NCI-H146 (cell line): ENCODE data around the gene CRIP1.

Experiments used
- DNase-seq: peaks from one replicate; lab custom pipeline; 2025; lab: John Stamatoyannopoulos, UW

Gene CRIP1

DNA sequence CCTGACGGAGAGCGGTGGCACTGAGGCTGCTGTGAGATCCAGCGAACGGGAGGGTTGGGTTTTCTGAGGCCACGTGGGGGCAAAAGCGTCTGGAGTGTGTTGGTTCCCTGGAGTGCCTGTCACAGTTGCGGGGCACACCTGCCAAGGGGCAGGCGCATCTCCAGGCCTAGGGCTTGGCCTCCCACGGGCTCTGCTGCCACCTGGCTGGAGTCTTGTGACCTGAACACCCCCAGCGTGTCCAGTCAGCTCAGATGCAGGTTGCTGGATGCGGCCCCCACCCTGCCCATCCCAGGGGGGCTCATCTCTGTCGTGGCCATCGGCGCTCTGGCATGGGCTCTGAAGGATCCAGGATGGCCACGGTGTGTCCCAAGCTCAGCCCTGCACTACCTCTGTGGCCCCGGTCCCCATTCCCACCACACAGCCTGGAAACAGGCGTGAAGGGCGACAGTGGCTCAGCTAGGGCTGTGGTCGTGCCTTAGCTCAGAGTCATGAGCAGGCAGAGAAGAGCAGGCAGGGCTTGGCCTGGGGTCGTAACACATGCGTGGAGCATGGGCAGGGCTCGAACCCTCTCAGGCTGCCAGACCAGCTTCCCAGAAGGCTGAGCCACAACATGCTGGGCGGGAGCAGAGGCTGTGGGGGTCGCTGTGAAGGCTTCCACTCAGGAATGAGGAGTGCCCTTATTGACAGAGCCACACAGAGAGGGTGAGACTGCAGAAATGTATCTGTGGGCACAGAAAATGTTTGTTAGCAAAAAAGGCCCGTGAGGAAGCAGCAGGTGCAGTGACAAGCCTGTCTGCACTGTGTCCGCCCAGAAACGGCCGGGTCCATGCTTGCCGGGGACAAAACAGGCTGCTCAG, 35.6 kb upstream of the CRIP1 start:
- DNase-seq, result no peak

DNA sequence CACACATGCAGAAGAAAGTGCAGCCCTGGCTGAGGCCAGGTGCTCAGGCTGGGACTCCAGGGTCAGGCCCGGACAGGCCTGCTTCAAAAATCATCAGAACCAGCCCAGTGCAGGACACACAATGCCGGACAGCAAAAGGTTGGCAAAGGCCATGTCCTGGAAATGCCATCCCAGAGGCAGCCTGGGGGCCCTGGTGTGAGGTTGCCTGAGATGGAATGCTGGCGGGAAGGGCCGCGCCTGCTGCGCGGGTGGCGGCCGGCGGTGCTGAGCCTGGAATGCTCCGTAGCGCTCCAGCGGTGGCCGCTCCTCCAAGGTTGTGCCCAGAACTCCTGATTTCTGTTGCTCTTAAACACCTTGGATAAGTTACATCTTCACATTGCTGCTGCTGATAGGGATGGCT, 33.7 kb upstream of the CRIP1 start:
- DNase-seq, result no peak

- no peak for DNase-seq
Measured at GRCh38 chr14:105453847-105454246, 32.8 kb upstream of the CRIP1 start.

DNA sequence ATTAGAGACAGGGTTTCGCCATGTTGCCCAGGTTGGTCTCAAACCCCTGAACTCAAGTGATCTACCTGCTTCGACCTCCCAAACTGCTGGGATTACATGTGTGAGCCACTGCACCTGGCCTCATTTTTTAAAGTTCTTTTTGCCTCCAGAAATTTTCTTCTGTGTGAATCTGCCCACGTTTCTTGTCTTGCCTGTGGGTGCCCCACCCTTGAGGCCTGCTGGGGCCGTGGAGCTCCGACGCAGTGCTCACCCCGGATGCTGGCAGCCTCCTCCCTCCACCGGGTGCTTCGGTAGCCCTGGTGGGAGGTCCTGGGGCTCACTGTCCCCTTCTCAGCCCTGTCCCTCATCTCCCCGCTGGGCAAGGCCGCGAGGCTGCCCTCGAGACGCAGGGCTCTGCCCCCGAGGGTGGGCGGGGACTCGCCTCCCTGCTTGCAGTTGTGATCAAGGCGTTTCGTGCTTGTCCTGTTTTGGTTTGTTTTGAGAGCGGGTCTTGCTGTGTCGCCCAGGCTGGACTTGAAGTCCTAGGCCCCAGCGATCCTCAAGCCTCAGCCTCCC, 31.5 kb upstream of the CRIP1 start:
- no peak for DNase-seq

DNA sequence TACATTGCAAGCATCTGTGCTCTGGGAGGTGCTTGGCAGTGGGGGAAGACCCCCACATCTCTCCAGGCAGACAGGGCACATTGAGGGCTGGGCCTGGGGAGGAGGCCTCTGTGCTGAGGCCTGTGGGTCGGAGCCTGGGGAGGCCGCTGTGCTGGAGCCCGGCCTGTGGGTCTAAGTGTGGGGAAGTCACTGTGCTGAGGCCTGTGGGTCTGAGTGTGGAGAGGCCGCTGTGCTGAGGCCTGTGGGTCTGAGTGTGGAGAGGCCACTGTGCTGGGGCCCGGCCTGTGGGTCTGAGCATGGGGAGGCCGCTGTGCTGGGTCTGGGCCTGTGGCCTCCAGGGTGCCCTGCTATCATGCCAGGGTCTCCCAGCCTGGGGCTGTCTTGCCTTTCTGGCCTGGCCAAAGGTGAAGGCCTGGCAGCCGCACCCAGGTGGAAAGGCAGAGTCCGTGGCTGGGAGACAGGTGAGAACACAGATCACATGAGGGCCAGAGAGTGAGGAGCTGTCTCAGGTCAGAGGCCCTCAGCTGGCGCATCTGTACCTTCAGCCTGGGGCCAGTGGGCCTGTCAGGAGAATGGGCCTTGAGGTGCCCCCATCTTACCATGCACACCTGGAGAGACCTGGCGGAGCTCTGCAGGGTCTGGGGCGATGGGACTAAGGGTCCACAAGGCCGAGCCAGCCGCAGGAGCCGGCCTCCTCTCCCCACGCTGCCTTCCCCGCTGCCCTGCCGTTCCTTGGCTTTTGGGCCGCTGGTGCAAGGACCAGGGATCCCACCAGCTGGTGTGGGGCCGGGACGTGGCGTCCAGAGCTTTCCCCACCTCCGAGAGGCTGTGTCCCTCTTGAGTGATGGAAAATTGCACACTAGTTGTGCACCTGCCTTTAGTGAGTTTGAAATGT, 30.7 kb upstream of the CRIP1 start:
- DNase-seq, result no peak

- no peak for DNase-seq
Measured at GRCh38 chr14:105456736-105457617, 29.7 kb upstream of the CRIP1 start.

DNA sequence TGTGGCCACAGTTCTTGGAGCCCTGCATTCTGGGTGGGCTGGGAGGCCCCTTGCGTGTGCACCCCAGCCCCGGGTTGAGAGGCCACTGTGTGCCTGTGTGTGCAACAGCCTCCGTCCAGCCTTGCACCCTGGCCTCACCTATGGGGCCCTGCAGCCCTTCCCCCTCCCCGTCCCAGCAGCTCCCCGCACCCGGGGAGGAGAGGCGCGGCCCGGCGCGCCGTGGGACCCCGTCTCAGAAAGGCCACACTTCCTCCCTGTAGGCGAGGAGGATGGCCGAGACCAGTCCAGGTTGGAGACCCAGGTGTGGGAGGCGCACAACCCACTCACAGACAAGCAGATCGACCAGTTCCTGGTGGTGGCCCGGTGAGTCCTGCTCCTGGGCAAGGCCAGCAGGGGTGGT, 28.7 kb upstream of the CRIP1 start:
- no peak for DNase-seq

DNA sequence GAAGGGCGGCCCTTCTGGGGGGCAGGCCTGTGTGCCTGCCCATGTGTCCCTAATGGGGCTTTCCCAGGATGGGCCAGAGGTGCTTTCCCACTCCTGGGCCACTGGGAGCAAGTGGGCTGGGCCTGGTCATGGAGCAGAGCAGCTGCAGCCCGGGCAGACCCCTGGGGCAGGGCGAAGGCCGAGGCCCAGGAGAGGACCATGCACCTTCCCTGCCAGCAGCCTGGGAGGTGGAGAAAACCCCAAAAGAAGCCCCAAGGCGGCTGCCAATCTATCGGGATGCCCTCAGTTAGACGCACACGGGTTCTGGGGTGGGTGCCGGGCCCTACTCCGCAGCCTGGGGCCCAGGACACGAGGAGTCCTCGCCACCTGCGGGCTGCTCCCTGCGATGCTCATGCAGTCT, 28.1 kb upstream of the CRIP1 start:
- no peak for DNase-seq

GRCh38 chr14:105460116-105460515, 26.6 kb upstream of the CRIP1 start:
- no peak for DNase-seq

- DNase-seq, result no peak
Measured at GRCh38 chr14:105460616-105461015, 26.1 kb upstream of the CRIP1 start.

DNA sequence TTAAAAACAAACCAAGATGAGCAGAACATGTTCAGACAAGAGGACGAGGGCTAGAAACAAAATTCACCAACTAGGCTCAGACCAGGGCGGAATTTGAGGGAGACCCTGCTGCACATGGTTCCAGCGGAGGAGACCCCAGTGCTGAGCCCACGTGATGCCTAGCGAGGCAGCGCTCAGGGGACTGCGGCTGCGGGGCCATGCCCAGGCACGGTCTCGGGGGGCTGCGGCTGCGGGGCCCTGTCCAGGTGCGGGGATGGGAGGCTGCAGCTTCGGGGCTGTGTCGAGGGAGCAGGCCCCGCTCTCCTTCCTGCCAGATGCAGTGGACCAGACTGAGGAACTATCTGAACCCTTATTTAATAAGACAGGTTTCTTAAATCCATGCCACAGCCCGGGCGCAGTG, 24.8 kb upstream of the CRIP1 start:
- DNase-seq, result no peak

- DNase-seq, result no peak
Measured at GRCh38 chr14:105464501-105464900, 22.2 kb upstream of the CRIP1 start.

DNA sequence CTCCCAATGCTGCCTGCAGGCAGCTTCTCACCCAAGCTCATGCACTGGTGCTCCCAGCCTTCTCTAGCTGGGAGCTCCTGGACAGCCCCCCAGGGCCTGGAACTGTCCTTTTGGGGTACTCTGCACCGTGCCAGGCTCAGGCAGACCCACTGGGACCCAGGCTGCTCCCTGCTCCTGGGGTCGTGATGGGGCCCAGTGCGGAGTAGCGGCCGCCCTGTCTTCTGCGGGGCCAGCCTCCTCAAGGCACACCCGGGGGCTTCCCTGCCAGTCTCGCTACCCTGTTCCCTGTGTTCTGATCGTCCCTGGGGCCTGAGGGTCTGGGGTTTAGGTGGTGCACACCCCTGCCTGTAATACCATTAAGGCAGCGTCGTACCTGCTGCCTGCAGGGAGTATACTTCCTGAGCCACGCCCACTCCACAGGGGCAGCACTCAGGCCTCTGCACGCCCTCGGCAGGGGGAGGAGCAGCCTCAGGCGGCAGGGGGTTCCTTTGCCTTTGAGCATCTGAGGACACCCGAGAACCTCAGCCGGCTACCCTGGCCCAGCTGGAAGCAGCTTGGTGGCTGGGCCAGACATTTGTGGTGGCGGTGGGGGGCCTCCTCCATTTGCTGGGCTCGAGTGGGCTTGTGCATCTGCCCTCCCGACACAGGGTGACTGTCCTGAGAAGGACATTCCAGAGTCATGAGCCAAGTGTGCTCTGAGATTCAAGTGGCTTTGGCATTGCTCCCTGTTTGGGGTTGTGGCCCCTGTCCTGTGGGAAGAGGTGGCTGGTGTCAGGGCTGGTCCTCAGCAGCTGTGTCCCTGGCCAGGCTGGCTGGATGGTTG, 21.3 kb upstream of the CRIP1 start:
- no peak for DNase-seq

DNA sequence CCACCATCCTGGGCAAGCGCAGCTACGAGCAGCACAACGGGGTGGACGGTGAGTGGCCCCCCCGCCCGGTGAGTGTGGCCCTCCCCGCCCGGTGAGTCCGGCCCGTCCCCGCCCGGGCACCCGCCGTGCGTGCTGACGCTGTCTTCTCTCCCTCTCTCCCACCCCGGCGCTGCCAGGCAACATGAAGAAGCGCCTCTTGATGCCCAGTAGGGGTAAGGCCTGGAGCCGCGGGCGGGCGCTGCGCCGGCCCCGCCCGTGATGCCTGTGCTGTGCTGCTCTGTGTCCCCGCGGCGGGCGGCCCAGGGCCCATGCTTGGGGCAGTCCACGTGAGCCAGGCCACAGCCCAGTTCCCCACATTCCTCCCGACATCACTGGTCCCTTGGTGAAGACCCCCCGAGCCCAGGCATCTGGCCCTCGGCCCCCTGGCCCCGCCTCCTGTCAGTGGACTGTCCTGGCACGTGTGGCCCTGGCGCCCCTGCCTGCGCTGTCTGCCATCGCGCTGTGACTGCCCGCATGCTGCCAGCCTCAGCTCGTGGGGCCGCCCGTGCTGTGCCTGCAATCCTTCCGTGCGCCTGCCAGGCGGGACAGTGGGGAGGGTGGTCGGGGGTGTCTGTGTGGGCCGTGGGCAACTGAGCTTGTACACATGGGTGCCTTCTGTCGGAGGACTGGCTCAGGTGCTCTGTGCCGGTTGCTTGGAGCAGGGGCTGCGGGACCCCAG, 20.0 kb upstream of the CRIP1 start:
- no peak for DNase-seq

GRCh38 chr14:105467249-105467941, 19.3 kb upstream of the CRIP1 start:
- no peak for DNase-seq

DNA sequence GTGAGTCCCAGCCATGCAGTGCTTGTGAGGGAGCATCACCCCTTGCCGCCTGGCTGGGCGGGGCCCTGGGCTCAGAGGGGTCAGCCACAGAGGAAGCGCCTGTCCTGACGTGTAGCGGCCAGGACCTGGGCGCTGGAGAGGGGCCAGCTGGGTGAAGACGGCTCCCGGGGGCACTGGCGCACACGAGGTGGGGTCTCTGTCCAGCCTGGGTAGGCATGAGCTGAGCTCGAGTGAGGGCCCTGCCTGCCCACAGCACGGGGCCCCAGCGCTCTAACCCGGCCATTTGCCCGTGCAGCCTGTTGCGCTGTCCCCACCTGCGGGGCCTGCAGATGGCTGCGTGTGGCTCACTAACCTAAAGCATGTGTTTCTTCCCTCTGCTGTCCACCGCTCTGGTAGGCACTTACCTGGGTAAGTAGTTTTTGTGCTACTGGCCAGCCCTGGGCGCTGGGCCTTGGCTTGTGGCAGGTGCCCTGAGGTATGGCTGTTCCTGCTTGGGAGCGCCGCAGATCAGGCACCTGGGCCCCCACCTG, 18.7 kb upstream of the CRIP1 start:
- no peak for DNase-seq

DNA sequence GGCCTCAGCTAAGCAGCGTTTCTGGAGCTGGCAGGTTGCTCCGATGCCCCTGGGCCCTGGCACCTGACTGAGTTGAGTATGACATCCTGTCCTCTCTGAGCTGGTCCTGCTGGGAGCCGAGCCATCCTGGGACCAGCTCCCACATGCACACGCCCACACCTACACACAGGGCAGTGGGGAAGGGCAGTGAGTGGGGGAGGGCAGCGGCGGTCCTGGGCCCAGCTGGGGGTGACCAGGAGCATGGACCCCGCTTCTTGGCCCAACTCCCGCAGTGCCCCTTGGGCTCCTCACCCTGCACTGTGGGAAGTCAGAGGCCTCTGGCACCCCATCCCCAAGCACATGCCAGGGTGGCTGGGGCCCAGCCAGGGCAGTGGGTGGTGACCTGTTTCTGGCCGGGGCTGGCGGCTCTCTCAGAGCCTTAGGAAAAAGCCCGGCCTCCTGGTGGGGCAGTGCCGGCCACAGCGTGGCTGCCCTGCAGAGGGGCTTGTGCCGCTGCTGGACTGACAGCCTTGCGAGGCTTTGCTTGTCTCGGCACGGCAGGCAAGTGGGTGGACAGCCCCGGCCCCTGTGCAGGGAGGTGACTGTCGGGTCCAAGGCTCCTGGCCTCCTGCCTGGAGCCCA, 18.0 kb upstream of the CRIP1 start:
- DNase-seq, result no peak

- DNase-seq, result no peak
Measured at GRCh38 chr14:105469456-105470349, 17.0 kb upstream of the CRIP1 start.
